ACHN (cell line): ENCODE measurements around the gene SETD2.

Source experiments
- DNase-seq: peaks from one replicate; pipeline ENCODE4 v3.0.0-alpha.2; 2015
- in situ Hi-C: cut with HindIII; loops from 2 replicates; pipeline ENCODE4 v1.10.0; 2017; ENCODE audit warnings: low sequenced_read_pairs, low pct_ligation_motif_present, low pct_unique_long_range_greater_than_20kb

SETD2 gene

DNA sequence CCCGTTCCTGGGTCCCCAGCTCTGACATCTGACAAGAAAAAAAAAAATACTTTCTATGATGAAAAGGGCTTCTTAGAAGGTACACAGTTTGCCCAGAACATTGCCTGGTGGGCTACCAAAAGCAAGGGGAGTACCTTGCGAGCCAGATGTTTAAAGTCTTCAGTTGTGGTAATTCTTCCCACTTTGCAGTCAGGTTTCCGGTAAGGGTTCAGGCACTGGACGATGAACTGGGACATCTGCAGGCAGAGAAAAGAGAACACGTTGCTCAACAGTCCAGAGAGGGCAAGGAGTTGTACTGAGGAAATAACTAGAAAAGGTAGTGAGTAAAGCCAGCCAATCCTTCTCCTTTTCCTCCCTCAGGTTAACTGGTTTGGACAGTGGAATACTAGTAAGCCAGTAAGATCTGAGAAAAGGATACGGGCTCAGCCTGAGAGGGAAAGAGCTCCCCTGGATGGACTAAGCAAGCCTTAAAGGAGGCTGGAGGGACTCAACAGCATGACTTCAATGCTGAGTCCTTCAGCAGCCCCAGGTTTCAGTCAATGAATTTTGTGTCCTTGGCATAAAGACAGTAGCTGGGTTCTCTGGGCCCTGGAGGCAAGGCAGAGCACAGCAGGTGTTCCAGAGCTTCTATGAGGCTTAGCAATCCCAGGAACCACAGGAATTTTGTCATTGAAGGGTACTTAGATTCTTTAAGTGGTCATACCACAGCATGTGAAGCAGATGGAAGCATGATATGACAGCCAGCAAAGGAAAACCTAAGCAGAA lies 146.2 kb downstream of the SETD2 start:
- peak; percentile 27 for DNase-seq
- in situ Hi-C loops: no loop called here

DNA sequence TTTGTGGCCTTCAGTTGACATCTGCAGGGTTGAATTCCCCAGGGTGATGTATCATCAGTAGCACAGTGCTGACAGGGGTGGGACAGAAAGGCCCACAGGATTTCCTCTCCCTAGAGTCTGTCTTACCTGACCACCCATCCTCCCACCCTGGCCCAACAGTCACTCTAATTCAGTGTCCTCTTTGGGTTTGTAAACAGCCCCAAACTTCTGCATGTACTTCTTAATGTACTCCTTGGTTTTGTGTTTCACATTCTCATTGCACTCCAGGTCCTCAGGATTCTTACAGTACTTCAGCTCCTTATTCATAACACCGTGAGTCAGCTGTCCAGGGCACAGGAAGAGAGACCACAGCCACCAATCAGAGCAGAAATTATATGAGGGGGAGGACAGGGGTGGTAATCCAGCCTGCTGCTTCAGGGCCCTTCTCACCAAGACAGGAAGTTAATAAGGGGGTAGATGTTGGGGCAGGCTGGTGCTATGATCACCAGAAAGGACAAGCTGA lies 146.9 kb downstream of the SETD2 start:
- in situ Hi-C loops: no loop called here
- DNase-seq: peak; percentile 54

DNA sequence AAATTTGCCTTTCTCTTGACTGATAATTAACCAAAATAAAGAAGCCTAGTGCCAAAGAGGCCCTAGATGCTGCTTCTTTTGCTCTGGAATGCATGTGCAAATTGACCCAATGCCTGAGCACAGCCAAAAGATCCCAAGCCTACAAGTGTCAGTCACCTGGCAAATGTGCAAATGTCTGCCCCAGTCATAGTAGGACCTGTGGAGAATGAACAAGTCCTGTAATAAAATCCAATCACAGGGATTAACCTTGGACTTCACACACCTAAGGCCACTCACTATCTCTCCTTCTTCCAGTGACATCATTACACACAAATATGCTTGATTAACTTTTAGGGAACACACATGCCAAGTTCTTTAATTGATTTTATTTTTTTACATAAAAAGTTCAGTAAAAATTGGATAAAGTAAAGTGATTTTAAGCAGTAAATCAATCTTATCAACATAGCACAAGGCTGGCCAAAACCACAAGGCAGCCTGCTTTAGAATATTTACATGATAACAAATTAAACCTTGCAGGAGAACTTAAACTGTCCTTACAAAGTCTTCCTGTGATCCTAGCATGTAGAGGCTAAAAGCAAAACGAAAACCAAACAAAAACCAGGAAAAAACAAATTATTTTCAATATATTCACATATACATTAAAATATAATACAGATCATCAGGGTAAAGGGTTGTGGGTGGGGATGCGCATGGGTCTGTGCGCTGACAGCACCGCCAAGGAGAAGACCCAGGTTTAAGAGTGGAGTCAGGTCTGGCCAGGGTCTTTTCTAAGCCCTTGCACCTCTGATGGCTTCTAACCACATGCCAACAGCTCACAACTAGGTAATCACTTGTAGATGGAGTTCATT lies 147.6 kb downstream of the SETD2 start:
- in situ Hi-C loops: no loop called here

DNA sequence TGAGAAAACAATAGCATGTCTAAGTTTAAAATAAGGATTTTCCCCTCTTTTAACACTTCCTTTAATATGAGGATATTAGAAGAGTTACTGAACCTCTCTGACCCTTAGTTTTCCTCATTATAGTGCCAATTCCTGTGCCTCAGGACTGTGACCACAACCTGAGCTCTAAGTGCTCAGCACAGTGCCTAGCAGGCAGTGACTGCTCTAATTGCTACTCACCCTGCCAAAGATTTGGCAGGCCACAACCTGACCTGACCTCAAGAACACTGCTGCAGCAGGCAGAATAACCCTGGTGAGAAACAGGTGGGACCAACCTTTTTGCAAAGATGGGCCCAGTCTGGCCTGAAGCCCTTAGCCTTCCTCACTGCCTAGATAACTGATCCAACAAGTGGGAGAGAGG lies 148.8 kb downstream of the SETD2 start:
- DNase-seq: no peak
- in situ Hi-C loops: no loop called here

More for the DNA sequence above, 147.6 kb downstream of the SETD2 start:
- DNase-seq: no peak

DNA sequence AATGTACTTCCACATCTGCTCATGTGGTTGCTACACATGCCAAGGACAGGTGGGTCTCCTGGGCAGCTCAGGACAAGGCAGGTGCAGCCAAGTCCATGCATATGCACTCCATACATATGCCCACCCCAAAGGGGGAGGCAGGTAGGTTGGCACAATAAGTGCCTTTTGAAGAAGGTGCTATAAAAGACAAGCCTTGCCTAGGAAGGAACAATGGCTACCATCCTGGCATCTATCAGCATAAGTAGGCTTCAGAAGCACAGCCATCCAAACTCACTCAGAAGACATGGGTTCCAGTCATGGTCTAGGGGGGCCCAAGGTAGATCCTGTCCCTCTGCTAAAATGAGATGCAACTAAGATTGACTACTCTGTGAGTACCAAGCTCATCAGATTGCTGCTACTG lies 149.9 kb downstream of the SETD2 start:
- in situ Hi-C loops: no loop called here
- no peak for DNase-seq

DNA sequence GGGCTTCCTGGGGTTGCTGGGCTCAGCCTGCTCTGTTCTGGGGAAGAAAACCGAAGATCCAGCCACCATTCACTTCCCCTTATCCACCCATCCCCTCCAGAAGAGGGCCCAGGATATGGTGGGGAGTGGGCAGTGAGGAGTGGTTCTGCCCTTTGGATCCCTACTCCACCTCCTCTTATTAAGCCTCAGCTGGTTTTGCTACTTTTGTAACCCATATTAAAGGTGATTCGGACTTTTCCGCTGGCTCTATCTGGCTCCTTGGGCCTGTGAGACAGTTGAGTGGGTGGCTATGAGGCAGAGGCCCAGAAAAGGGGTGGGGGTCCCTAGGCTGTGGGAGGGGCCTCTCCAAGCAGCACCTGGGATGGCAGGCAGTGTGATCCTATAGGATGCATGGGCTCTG lies 150.7 kb downstream of the SETD2 start:
- in situ Hi-C loops: no loop called here
- DNase-seq: no peak

DNA sequence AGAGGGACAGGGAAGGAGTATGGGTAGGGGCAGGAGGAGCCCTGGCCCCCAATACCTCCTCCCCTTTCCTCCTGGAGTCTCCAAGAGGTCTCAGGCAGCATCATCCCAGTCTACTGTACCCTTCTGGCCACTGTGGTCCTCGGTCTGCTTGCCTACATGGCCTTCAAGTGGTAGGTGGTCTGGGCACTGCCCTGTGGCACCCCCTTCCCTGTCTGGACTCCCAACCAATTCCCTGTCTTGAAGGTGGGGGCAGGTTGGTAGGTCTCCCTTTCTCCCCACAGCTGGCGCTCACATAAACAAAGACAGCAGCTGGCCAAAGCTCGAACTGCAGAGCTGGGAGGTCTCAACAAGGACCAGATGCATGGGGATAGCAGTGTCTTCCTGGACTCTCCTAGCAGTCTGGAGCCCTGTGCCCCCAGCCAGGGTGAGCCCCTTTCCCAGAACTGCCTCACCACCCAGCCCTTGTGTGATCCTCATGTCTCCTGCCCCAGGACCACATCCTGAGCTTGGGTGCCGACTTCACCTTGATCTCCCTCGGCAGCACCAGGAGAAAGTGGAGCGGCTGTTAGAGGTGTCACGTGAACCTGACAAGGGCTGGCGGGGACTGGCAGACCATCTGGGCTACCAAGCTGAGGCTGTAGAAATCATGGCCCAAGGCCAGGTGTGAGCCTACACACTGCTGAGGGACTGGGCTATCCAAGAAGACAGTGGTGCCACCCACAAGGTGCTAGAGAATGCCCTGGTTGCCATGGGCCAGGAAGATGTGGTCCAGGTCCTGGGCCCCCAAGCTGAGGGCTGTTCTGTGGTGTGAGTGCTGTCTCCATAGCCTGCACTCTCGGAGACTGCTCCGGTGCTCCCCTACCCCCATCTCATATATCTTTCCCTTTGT lies 151.3 kb downstream of the SETD2 start:
- DNase-seq: no peak
- in situ Hi-C loops: no loop called here

DNA sequence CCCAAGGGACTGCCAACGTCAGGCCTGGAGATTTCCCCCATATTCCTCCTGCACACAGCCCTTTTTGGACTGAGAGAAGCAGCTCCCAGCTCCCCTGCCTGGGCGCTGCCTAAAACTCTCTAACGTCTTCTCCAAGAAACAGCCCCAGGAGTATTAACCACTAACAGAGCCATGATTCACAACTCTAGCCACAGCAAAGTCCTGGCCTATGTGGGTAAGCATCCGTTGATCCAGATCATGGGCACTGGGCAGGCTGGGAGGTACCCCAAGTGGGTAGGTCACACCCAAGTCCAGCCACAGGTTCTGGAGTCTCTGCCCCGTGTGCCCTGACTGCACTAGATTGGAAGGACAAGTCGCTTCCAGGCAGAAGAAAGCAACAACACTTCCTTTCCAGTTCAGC lies 152.5 kb downstream of the SETD2 start:
- no peak for DNase-seq
- in situ Hi-C loops: no loop called here

DNA sequence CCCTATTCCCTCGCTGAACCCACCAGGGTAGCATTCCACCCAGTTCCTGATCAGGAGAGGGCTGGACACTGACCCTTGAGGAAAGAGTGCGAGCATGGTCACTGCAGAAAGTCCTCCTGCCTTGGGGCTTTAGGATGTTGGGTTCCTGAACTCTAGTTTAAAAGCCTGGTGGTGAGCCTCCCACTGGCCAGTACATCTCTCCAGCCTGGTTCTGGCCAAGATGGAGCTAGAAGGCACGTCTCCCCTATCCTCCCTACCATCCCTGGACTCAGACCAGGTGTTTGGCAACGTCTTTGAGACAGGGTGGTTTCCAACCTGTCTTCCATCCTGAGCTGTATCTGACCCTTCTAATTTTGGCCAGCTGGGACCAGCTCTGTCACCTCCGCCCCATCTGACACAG lies 153.0 kb downstream of the SETD2 start:
- no peak for DNase-seq
- in situ Hi-C loops: no loop called here

DNA sequence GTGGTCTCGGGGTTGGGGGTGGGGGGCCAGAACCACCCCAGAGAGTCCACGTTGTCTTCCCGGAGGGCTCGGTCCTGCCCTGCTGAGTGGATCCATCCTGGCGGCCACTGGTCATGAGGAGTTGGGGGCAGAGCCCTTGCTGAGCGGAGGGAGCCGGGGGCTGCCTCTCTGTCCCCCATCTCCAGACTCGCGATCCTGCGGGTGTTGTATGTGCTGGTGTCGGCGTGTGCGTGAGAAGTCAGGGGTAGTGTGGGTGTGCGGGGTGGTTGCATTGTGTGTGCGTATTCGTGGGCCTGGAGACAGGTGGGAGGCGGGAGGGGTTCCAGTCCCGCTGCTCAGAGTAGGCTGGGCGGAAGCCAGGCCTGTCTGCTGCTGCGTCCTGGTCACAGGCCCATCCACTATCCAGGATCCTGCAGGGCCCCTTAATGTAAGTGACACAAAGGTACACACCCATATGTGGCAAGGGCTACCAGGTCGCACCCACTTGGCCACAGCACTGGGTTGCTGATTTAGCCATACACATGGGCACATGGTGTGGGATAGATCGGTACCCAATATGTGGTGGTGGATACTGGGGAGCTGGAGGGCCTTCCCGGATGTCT lies 153.7 kb downstream of the SETD2 start:
- DNase-seq: no peak
- in situ Hi-C loops: no loop called here

DNA sequence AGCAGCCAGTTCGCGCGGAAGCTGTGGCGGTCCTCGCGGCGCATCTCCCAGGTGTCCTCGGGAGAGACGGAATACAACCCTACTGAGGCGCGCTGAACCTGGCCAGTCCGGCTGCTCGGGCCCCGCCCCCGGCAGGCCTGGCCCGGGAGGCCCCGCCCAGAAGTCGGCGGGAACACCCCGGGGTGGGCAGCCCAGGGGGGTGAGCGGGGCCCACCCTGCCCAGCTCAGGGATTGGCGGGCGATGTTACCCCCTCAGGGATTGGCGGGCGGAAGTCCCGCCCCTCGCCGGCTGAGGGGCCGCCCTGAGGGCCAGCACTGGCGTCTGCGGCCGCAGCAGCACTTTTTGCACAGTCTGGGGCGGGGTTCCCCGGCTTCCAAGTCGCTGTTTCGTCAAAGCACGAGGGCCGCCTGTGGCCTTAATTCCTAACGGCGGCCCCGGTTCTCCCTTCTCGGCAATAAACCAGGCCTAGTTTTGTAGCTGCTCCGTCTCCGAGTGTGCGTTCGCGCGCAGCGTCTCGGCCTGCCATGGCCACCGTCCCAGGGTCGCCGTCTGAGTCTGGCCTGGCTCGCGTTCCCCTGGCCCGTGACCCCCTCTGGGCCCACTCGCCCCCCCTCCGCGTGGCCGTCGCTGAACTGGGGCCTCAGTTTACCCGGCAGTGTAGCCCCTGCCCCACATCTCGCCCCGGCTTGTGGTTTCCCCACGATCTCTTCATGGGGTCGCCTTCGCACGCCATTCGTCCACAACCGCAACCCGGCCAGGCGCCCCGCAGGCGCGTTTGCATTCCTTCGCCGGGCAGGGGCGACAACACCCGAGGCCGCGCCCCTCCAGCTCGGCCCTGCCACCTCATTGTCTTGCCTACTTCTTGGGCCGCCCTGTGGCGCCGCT lies 154.4 kb downstream of the SETD2 start:
- peak; percentile 83 for DNase-seq
- in situ Hi-C loops: no loop called here

DNA sequence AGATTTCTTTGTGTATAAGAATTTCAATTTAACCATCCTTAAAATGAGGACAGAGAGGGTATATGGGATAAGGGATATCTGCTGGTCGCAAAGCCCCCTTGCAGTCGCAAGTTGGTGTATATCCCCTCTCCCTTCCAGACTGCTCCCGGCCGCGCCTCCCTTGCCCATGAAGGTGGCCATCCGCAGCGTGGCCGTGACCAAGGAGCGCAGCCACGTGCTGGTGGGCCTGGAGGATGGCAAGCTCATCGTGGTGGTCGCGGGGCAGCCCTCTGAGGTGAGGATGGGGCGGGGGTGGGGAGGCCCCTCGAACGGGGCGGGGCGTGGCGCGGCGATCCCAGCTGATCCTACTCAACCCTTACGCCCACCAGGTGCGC lies 155.1 kb downstream of the SETD2 start:
- no peak for DNase-seq
- in situ Hi-C loops: no loop called here

DNA sequence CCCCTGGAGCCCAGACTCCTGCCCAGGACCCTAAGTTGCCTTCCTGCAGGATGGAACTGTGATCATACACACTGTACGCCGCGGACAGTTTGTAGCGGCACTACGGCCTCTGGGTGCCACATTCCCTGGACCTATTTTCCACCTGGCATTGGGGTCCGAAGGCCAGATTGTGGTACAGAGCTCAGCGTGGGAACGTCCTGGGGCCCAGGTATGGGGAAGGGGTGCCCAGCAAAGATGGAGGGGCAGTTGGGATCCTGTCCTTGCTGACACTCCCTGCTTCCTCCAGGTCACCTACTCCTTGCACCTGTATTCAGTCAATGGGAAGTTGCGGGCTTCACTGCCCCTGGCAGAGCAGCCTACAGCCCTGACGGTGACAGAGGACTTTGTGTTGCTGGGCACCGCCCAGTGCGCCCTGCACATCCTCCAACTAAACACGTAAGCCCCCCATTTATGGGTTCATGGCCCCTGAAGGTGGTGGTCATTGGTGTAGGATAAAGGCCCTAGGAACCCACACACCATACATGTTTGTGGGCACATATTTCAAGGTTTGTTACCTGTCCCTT lies 155.6 kb downstream of the SETD2 start:
- no peak for DNase-seq
- in situ Hi-C loops: no loop called here

DNA sequence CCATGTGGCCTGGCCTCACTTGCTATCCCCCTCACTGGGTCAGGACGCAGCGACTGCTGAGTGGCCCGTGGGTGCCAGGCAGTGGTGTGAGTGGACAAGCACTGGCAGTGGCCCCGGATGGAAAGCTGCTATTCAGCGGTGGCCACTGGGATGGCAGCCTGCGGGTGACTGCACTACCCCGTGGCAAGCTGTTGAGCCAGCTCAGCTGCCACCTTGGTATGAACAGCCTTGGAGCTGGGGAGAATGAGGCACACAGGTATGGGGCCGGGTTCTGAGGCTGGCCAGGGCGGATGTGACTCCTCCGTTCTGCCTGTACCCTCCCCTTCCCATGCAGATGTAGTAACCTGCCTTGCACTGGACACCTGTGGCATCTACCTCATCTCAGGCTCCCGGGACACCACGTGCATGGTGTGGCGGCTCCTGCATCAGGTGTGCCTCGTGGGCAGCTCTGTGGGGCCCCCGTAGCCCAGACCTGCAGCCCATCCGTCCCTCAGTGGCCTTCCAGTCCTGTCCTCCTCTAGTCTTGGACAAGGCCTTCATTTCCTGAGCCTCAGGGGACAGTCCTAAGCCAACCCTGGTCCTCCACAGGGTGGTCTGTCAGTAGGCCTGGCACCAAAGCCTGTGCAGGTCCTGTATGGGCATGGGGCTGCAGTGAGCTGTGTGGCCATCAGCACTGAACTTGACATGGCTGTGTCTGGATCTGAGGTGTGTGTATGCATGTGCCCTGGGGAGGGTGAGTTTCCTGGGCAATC lies 156.3 kb downstream of the SETD2 start:
- DNase-seq: no peak
- in situ Hi-C loops: no loop called here

DNA sequence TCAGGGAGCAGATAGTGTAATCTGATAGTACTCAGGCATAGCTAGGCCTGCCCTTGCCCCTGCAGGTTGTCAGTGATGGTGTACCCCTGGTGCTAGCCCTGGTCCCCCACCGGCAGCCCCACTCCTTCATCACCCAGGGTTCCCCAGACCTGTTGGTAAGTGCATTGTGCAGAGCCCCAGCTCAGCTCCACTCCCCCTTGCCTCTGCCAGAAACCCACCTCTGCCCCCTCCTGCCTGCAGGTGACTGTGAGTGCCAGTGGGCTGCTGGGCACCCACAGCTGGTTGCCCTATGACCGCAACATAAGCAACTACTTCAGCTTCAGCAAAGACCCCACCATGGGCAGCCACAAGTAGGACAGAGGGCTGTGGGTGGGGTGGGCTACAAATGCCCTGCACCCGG lies 156.9 kb downstream of the SETD2 start:
- in situ Hi-C loops: no loop called here
- no peak for DNase-seq

DNA sequence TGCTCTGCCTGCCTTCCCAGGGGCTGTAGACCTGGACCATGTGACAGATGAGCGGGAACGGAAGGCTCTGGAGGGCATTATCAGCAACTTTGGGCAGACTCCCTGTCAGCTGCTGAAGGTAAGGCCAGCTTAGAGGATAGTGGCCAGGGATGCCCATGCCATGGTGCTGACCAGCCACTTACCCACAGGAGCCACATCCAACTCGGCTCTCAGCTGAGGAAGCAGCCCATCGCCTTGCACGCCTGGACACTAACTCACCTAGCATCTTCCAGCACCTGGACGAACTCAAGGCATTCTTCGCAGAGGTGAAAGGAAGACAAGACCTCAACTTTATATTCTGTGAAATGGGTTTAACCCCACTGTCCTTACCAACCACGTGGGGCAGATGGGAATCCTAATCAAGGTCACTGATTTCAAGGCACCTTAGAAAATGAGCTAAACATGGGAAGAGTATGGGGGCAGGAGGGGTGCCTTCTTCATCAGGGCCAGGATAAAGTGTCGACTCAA lies 157.7 kb downstream of the SETD2 start:
- DNase-seq: no peak

More for the DNA sequence above, 157.7 kb downstream of the SETD2 start:
- in situ Hi-C loops: no loop called here
